ENCODE data around the gene BOC. TPM values are rescaled to one million over a fixed set of nuclear protein-coding genes. Genes with fewer than 3 reads are reported as not detected.

Gene BOC
- total RNA-seq, 1 donor from 2014 or later = 20.2 TPM

GRCh38 chr3:113292933-113293332 is 81.6 kb downstream of the BOC start:
- FAIRE-seq = no peak
- H3K27me3 Mint-ChIP-seq (ENCODE audit: low read depth, unreplicated experiment) = no peaks in the 10 kb centered on the region
- TF ChIP-seq CTCF (IDR thresholded peaks at IDR 0.05; ENCODE audit: insufficient read depth, low read depth, low read length) (no peak), EZH2 (IDR thresholded peaks at IDR 0.05; ENCODE audit: insufficient read depth, low read length) (no peak)

GRCh38 chr3:113293348-113293747 is 82.0 kb downstream of the BOC start:
- Histone ChIP-seq H3K36me3 (ENCODE audit: insufficient read depth, low read length) (no peaks in the 10 kb centered on the region), H3K4me3 (ENCODE audit: insufficient read depth, low read depth, low read length) (no peak overlapping the region), H3K27ac (ENCODE audit: low read depth, low read length) (no peak overlapping the region), H4K20me1 (ENCODE audit: insufficient read depth, low read length) (no peaks in the 10 kb centered on the region), H3K9ac (ENCODE audit: low read length) (no peak overlapping the region), H3K27me3 (ENCODE audit: insufficient read depth, low read length) (peaks cover 2% of the 10 kb centered on the region), H3K4me1 (ENCODE audit: insufficient read depth, low read length) (no peaks in the 10 kb centered on the region), H2AFZ (ENCODE audit: low read depth, low read length) (no peak overlapping the region), H3K9me3 (ENCODE audit: insufficient read depth, low read depth, low read length) (no peaks in the 10 kb centered on the region), H3K79me2 (ENCODE audit: insufficient read depth, low read length) (no peaks in the 10 kb centered on the region), H3K4me2 (ENCODE audit: low read length) (no peak overlapping the region)
- Mint-ChIP-seq H3K36me3 (ENCODE audit: low read depth, unreplicated experiment) (no peaks in the 10 kb centered on the region), H3K9me3 (ENCODE audit: unreplicated experiment) (no peaks in the 10 kb centered on the region), H3K27ac (ENCODE audit: unreplicated experiment) (no peak overlapping the region), H3K4me1 (ENCODE audit: low read depth, unreplicated experiment) (peaks cover 4% of the 10 kb centered on the region), H3K4me3 (ENCODE audit: unreplicated experiment) (no peak overlapping the region), H3K27me3 (ENCODE audit: low read depth, unreplicated experiment) (no peaks in the 10 kb centered on the region)
- no peak for TF ChIP-seq CTCF (IDR thresholded peaks at IDR 0.05; ENCODE audit: insufficient read depth, low read depth, low read length)
- DNase-seq (ENCODE audit: low read depth) (no peak), FAIRE-seq (no peak)

More at GRCh38 chr3:113292933-113293332, 81.6 kb downstream of the BOC start:
- Histone ChIP-seq H2AFZ (ENCODE audit: low read depth, low read length) (no peak overlapping the region), H3K27me3 (ENCODE audit: insufficient read depth, low read length) (peaks cover 2% of the 10 kb centered on the region), H3K36me3 (ENCODE audit: insufficient read depth, low read length) (no peaks in the 10 kb centered on the region), H4K20me1 (ENCODE audit: insufficient read depth, low read length) (no peaks in the 10 kb centered on the region), H3K4me1 (ENCODE audit: insufficient read depth, low read length) (peaks cover under 1% of the 10 kb centered on the region), H3K79me2 (ENCODE audit: insufficient read depth, low read length) (no peaks in the 10 kb centered on the region), H3K27ac (ENCODE audit: low read depth, low read length) (no peak overlapping the region), H3K4me2 (ENCODE audit: low read length) (no peak overlapping the region), H3K9me3 (ENCODE audit: insufficient read depth, low read depth, low read length) (no peaks in the 10 kb centered on the region), H3K4me3 (ENCODE audit: insufficient read depth, low read depth, low read length) (no peak overlapping the region), H3K9ac (ENCODE audit: low read length) (no peak overlapping the region)
- DNase-seq (ENCODE audit: low read depth) = no peak
- Mint-ChIP-seq H3K4me3 (ENCODE audit: unreplicated experiment) (no peak overlapping the region), H3K9me3 (ENCODE audit: unreplicated experiment) (no peaks in the 10 kb centered on the region), H3K36me3 (ENCODE audit: low read depth, unreplicated experiment) (no peaks in the 10 kb centered on the region), H3K27ac (ENCODE audit: unreplicated experiment) (no peak overlapping the region), H3K4me1 (ENCODE audit: low read depth, unreplicated experiment) (peaks cover 4% of the 10 kb centered on the region)

- Histone ChIP-seq H3K4me1 (ENCODE audit: insufficient read depth, low read length) (no peaks in the 10 kb centered on the region), H4K20me1 (ENCODE audit: insufficient read depth, low read length) (no peaks in the 10 kb centered on the region), H3K9me3 (ENCODE audit: insufficient read depth, low read depth, low read length) (no peaks in the 10 kb centered on the region), H3K9ac (ENCODE audit: low read length) (no peak overlapping the region), H2AFZ (ENCODE audit: low read depth, low read length) (no peak overlapping the region), H3K27me3 (ENCODE audit: insufficient read depth, low read length) (peaks cover 2% of the 10 kb centered on the region), H3K4me2 (ENCODE audit: low read length) (no peak overlapping the region), H3K4me3 (ENCODE audit: insufficient read depth, low read depth, low read length) (no peak overlapping the region), H3K79me2 (ENCODE audit: insufficient read depth, low read length) (no peaks in the 10 kb centered on the region), H3K36me3 (ENCODE audit: insufficient read depth, low read length) (no peaks in the 10 kb centered on the region), H3K27ac (ENCODE audit: low read depth, low read length) (no peak overlapping the region)
- Mint-ChIP-seq H3K9me3 (ENCODE audit: unreplicated experiment) (no peaks in the 10 kb centered on the region), H3K4me1 (ENCODE audit: low read depth, unreplicated experiment) (peaks cover 4% of the 10 kb centered on the region), H3K36me3 (ENCODE audit: low read depth, unreplicated experiment) (no peaks in the 10 kb centered on the region), H3K4me3 (ENCODE audit: unreplicated experiment) (no peak overlapping the region), H3K27me3 (ENCODE audit: low read depth, unreplicated experiment) (no peaks in the 10 kb centered on the region), H3K27ac (ENCODE audit: unreplicated experiment) (no peak overlapping the region)
- FAIRE-seq (no peak), DNase-seq (ENCODE audit: low read depth) (no peak)
- TF ChIP-seq CTCF (IDR thresholded peaks at IDR 0.05; ENCODE audit: insufficient read depth, low read depth, low read length) (no peak), EZH2 (IDR thresholded peaks at IDR 0.05; ENCODE audit: insufficient read depth, low read length) (no peak)
Observed at GRCh38 chr3:113295463-113295862, 84.1 kb downstream of the BOC start.
